GM12865 (cell line): ENCODE measurements around the gene EGFR.

Source experiments
- DNase-seq: peaks from one replicate; pipeline ENCODE4 v3.0.0; 2010; ENCODE audit warnings: low read depth
- H3K4me3 ChIP-seq: 2 replicates; pipeline ENCODE4 v1.5.1; 2011; ENCODE audit warnings: mild to moderate bottlenecking, low read depth, low read length, control low read depth
- TF ChIP-seq, protein P1 (sequence below): IDR thresholded peaks from 2 replicates; pipeline ENCODE4 v1.5.1; 2011; ENCODE audit warnings: low read length, control low read depth, low read depth, inconsistent platforms; ENCODE audit not compliant: insufficient read depth; ENCODE audit errors: missing control alignments

The EGFR gene

DNA sequence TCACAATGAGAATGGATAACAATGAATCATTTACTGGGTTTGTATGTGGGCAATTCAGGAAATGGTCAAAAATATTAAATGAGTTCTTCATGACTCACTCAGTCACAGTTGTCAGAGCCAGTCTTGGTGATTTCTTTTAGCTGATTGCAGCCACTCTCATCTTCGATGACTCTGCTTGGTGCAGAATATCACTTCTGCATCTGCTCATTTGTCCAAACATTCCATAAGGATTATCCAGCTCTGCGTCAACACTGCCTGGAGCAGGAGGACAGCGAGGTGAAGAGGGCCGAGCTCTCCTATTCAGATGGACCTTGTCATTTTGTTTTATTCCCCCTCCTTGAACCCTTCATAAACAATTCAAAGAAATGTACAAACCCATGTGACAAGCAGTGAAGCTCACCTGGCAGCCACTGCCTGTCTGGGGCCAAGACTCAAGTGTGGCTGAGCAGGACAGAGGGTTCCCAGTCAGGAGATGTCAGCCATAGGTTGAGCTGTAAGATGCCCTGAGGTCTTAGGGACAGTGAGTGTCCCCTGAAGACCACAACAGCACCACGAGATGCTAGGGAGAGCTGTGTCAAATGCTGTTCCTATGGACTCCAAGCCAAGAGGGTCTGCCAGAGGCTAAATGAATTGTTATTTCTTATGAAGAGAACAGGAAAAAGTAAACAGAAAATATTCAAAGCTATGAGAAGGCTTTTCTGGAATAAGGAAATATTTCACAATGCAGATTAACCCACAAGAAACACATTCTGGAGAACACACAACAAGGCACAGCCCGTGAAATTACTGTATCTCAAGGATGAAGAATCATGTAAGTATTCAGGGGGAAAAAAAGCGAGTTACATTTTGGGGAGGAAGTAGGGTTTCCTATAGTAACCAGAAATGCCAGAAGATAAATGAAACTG, 33.1 kb upstream of the EGFR start:
- no peak overlapping the region for H3K4me3 ChIP-seq
- DNase-seq = no peak
- TF ChIP-seq, protein P1, sequence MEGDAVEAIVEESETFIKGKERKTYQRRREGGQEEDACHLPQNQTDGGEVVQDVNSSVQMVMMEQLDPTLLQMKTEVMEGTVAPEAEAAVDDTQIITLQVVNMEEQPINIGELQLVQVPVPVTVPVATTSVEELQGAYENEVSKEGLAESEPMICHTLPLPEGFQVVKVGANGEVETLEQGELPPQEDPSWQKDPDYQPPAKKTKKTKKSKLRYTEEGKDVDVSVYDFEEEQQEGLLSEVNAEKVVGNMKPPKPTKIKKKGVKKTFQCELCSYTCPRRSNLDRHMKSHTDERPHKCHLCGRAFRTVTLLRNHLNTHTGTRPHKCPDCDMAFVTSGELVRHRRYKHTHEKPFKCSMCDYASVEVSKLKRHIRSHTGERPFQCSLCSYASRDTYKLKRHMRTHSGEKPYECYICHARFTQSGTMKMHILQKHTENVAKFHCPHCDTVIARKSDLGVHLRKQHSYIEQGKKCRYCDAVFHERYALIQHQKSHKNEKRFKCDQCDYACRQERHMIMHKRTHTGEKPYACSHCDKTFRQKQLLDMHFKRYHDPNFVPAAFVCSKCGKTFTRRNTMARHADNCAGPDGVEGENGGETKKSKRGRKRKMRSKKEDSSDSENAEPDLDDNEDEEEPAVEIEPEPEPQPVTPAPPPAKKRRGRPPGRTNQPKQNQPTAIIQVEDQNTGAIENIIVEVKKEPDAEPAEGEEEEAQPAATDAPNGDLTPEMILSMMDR = no peak

GRCh38 chr7:54986716-54987115, 32.1 kb upstream of the EGFR start:
- TF ChIP-seq, protein P1 = no peak
- no peak overlapping the region for H3K4me3 ChIP-seq
- DNase-seq = no peak

DNA sequence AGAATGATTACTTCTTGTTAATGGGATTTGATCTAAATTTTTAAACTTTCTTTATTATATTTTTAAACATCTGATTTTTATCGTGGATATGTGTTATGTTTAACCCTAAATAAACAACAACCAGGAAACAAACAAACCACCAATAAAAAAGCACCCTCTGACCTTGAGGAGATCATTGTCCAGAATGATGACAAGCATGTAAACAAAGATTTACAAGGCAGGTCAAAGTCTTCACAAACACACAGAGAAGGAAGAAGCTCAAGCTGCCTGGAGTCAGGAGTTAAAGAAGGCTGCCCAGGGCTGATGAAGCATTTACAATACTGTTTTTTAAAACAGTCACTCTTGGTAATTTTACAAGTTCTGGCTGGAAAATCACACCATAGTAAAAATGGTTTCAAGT, 31.0 kb upstream of the EGFR start:
- TF ChIP-seq, protein P1 = no peak
- H3K4me3 ChIP-seq = no peak overlapping the region
- DNase-seq = no peak

DNA sequence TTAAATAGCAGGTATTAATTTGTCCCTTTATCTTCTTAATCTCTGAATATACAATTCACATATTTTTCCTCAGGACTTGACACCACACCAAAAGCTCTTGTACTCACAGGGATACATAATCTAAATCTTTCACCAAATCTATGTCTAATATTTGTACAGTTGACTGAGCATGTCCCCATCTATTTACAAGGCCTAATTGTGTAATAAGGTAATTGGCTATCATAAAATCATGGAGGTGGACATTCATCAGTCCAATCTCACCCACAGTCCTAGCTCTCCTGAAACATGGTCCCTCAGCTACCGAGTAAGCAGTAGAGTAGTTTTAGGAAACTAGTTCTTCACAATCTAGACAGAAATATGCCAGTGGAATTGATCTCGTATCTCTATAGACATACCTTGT, 30.3 kb upstream of the EGFR start:
- no peak for DNase-seq
- no peak overlapping the region for H3K4me3 ChIP-seq
- TF ChIP-seq, protein P1 = no peak

DNA sequence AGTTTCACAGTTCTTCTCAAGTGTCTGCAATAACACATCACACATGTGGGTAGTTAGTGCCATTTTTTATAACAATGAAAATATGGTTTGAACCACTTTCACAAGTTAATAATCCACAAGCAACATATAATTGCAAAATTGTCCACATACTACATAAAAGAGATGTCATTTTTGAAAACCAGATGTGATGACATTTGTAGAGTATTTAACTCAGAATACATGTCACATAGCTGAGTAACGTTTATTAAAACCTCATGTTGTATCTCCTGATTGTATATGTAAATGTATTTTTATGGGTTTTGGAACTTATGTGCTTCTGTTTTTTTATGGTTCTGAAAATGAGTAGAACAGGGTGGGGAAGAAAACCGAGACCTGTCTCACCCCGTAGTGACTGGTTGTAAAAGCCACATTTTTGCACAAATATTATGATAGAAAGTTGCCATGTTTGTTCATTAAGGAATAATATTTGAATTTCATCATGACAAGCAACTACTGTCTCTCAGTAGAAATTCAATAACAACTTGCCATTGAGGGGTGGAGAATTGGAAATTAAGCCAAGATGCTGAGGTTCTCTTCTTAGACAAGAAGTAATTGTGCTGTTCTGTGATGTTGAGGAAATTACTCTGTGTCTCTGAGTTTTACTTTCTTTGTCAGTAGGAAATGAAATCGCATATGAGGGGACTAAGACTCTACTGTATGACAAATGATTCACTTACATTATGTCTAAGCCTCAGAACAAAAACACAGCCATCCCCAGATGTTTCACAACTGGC, 29.2 kb upstream of the EGFR start:
- no peak for DNase-seq
- H3K4me3 ChIP-seq = no peak overlapping the region
- TF ChIP-seq, protein P1 = no peak

DNA sequence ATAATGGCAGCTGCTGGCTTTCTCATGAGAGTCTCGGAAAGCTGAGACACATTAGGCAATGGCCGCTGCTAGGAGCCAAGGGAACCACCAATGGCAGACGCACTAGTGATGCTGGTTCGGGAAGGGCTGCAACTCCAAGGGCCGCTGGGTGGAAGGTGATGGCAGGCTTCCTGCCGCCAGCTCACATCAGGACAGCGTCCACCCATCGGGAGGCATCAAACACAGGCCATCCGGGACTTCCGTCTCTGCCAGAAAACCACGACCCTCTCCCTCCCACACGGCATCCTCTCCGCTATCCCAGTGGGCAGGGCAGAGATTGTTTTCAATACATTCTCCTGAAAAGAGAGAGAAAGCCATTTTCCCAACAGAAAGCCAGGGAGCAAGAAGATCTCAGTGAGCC, 27.5 kb upstream of the EGFR start:
- TF ChIP-seq, protein P1 = no peak
- DNase-seq = no peak
- H3K4me3 ChIP-seq = no peak overlapping the region
